Loucy (cell line): Measurements from ENCODE around the gene ADCY5.

Source experiments
- H2AFZ ChIP-seq: fragments of 200-600 bp; sonication (generic); 2 replicates; pipeline ENCODE4 v1.6.0; 2016; ENCODE audit warnings: antibody characterized with exemption, mild to moderate bottlenecking, low read length, moderate library complexity
- H3F3A ChIP-seq: fragments of 200-600 bp; 2 replicates; pipeline ENCODE4 v1.6.0; 2016; ENCODE audit warnings: antibody characterized with exemption, low read depth, mild to moderate bottlenecking
- H3K27me3 ChIP-seq: fragments of 200-600 bp; sonication (generic); 2 replicates; pipeline ENCODE4 v1.6.1; 2014; ENCODE audit warnings: low read length, mild to moderate bottlenecking; ENCODE audit not compliant: insufficient read depth, poor library complexity, severe bottlenecking
- H3K36me3 ChIP-seq: fragments of 200-600 bp; sonication (generic); 2 replicates; pipeline ENCODE4 v1.6.1; 2016; ENCODE audit warnings: low read length; ENCODE audit not compliant: insufficient read depth
- H3K4me1 ChIP-seq: fragments of 200-600 bp; sonication (generic); 2 replicates; pipeline ENCODE4 v1.5.1; 2014; ENCODE audit warnings: low read length, mild to moderate bottlenecking; ENCODE audit not compliant: insufficient read depth, poor library complexity, severe bottlenecking
- H3K4me2 ChIP-seq: fragments of 200-600 bp; sonication (generic); 2 replicates; pipeline ENCODE4 v1.6.0; 2014; ENCODE audit warnings: antibody characterized with exemption, low read length, low read depth, mild to moderate bottlenecking; ENCODE audit not compliant: poor library complexity, severe bottlenecking
- H3K4me3 ChIP-seq: fragments of 200-600 bp; sonication (generic); 2 replicates; pipeline ENCODE4 v1.5.1; 2014; ENCODE audit warnings: low read length, mild to moderate bottlenecking, mixed read lengths; ENCODE audit not compliant: poor library complexity, severe bottlenecking
- H3K79me2 ChIP-seq: fragments of 200-600 bp; sonication (generic); 2 replicates; pipeline ENCODE4 v1.6.1; 2014; ENCODE audit warnings: low read length; ENCODE audit not compliant: insufficient read depth
- H3K9ac ChIP-seq: fragments of 200-600 bp; sonication (generic); 2 replicates; pipeline ENCODE4 v1.6.0; 2014; ENCODE audit warnings: mild to moderate bottlenecking, low read depth, low read length, moderate library complexity; ENCODE audit not compliant: poor library complexity, severe bottlenecking
- H3K9me2 ChIP-seq: fragments of 200-600 bp; sonication (generic); replicated peaks from 2 replicates; pipeline ENCODE4 v1.6.1; 2016; ENCODE audit warnings: low read depth, low read length, mixed read lengths
- H3K9me3 ChIP-seq: fragments of 200-600 bp; sonication (generic); 2 replicates; pipeline ENCODE4 v1.6.1; 2014; ENCODE audit warnings: mild to moderate bottlenecking, antibody characterized with exemption, low read length, low read depth; ENCODE audit not compliant: insufficient read depth
- H4K20me1 ChIP-seq: fragments of 200-600 bp; sonication (generic); 2 replicates; pipeline ENCODE4 v1.6.0; 2014; ENCODE audit warnings: antibody characterized with exemption, low read length, mild to moderate bottlenecking; ENCODE audit not compliant: insufficient read depth, poor library complexity, severe bottlenecking
- CTCF ChIP-seq: fragments of 200-600 bp; sonication (generic); conservative IDR thresholded peaks from 2 replicates; pipeline ENCODE4 v1.5.1; 2014; ENCODE audit warnings: mild to moderate bottlenecking, antibody characterized with exemption, low read length
- EZH2phosphoT487 ChIP-seq: fragments of 200-600 bp; IDR thresholded peaks from 2 replicates; pipeline ENCODE4 v1.6.1; 2018; ENCODE audit warnings: antibody characterized with exemption, mild to moderate bottlenecking, moderate library complexity, borderline replicate concordance

Gene ADCY5

DNA sequence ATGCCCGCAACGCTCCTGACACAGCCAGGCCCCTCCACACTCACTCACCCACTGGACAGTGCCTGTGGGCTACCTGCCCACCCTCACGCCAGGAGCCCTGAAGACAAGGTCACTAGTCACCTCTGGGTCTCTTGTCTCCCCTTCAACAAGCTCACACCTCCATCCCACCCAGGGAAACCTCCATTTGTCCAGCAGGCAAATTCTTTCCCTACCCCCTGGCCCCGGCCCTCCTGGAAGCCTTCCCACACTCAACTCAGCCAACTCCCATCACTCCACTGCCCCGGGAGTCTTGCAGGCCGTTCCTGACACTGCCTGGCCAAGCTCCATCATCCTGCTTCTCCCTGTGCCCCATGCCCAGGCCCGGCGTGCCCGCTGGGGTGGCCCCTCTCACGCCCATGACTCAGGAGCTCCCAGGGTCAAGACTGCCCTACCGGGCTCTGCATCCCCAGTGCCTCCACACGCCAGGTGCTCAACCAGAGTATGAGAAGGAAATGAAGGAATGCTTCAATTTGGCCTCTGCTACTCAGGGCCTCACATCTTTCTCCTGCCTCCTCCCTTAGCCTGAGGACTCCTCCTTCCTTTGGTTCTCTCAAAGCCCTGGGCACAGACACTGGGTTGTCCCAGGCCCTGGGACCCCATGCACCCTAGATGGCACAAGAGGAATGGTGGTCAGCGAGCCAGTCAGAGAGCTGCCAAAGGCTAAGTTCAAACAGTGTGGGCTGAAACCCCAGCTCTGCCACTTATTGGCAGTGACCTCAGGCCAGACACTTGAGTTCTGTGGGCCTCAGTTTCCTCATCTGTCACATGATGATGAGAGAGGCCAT is 158.6 kb downstream of the ADCY5 start:
- H3F3A ChIP-seq = no peaks in the 10 kb centered on the region
- no peaks in the 10 kb centered on the region for H3K9me3 ChIP-seq
- no peak overlapping the region for H3K9ac ChIP-seq
- H3K4me3 ChIP-seq = no peak overlapping the region
- TF ChIP-seq CTCF (no peak), EZH2phosphoT487 (no peak)
- no peaks in the 10 kb centered on the region for H3K36me3 ChIP-seq
- no peaks in the 10 kb centered on the region for H3K4me1 ChIP-seq
- H4K20me1 ChIP-seq = no peaks in the 10 kb centered on the region
- H3K4me2 ChIP-seq = no peak overlapping the region
- H2AFZ ChIP-seq = no peak overlapping the region
- no peaks in the 10 kb centered on the region for H3K9me2 ChIP-seq
- H3K79me2 ChIP-seq = no peaks in the 10 kb centered on the region
- H3K27me3 ChIP-seq = no peaks in the 10 kb centered on the region

GRCh38 chr3:123289391-123290106 is 159.3 kb downstream of the ADCY5 start:
- no peaks in the 10 kb centered on the region for H3F3A ChIP-seq
- no peaks in the 10 kb centered on the region for H3K9me3 ChIP-seq
- H3K27me3 ChIP-seq = no peaks in the 10 kb centered on the region
- no peak overlapping the region for H3K9ac ChIP-seq
- H3K36me3 ChIP-seq = no peaks in the 10 kb centered on the region
- H3K79me2 ChIP-seq = no peaks in the 10 kb centered on the region
- H2AFZ ChIP-seq = no peak overlapping the region
- no peak overlapping the region for H3K4me2 ChIP-seq
- no peak for TF ChIP-seq CTCF
- no peak for TF ChIP-seq EZH2phosphoT487
- H4K20me1 ChIP-seq = no peaks in the 10 kb centered on the region
- no peaks in the 10 kb centered on the region for H3K9me2 ChIP-seq
- H3K4me3 ChIP-seq = no peak overlapping the region
- no peaks in the 10 kb centered on the region for H3K4me1 ChIP-seq

GRCh38 chr3:123287962-123288302 is 161.0 kb downstream of the ADCY5 start:
- TF ChIP-seq CTCF = no peak
- no peak for TF ChIP-seq EZH2phosphoT487
- no peaks in the 10 kb centered on the region for H3K79me2 ChIP-seq
- H3K4me3 ChIP-seq = no peak overlapping the region
- H3K9ac ChIP-seq = no peak overlapping the region
- no peak overlapping the region for H3K4me2 ChIP-seq
- H3K9me3 ChIP-seq = no peaks in the 10 kb centered on the region
- H3K9me2 ChIP-seq = no peaks in the 10 kb centered on the region
- no peaks in the 10 kb centered on the region for H4K20me1 ChIP-seq
- H2AFZ ChIP-seq = no peak overlapping the region
- no peaks in the 10 kb centered on the region for H3K27me3 ChIP-seq
- no peaks in the 10 kb centered on the region for H3F3A ChIP-seq
- H3K36me3 ChIP-seq = no peaks in the 10 kb centered on the region
- no peaks in the 10 kb centered on the region for H3K4me1 ChIP-seq
